Prostate gland (tissue), 2 donors: ENCODE measurements around the gene S1PR4. TPM values are rescaled to one million over a fixed set of nuclear protein-coding genes. Genes with fewer than 3 reads are reported as not detected.

ENCODE experiments used
- DNase-seq: peaks from one replicate; pipeline ENCODE4 v3.0.0-alpha.2; 2019; ENCODE audit warnings: low spot score
- H3K27ac ChIP-seq, 2 donors: fragments of 200-600 bp; sonication (generic); 2 replicates each; pipeline ENCODE4 v1.5.1; 2017 to 2019
- H3K27me3 ChIP-seq: fragments of 200-600 bp; sonication (generic); replicated peaks from 2 replicates; pipeline ENCODE4 v1.5.1; 2019; ENCODE audit not compliant: insufficient read depth
- H3K36me3 ChIP-seq, 2 donors: fragments of 200-600 bp; sonication (generic); 1 replicate in 1 of 2; 2 replicates in 1 of 2; pipeline versions ENCODE4 v1.5.1 to v1.8.1; 2017 to 2019
- H3K4me1 ChIP-seq: fragments of 200-600 bp; sonication (generic); replicated peaks from 2 replicates; pipeline ENCODE4 v1.5.1; 2019
- H3K4me3 ChIP-seq, 2 donors: fragments of 200-600 bp; sonication (generic); 2 replicates each; pipeline ENCODE4 v1.5.1; 2017 to 2019
- H3K9me3 ChIP-seq: fragments of 200-600 bp; sonication (generic); 2 replicates; pipeline ENCODE4 v1.5.1; 2017
- POLR2A ChIP-seq: fragments of 450-650 bp; IDR thresholded peaks from one replicate; pipeline ENCODE4 v1.6.1; 2016; ENCODE audit warnings: antibody characterized with exemption, mild to moderate bottlenecking
- POLR2AphosphoS5 ChIP-seq: sonication (generic); formaldehyde crosslinking; IDR thresholded peaks from one replicate; pipeline ENCODE4 v1.6.1; 2017; ENCODE audit warnings: antibody characterized with exemption
- WGBS: methylation state at CpG from one replicate; pipeline ENCODE4 v1.1.5; 2018; 5-methylcytosine and 5-hydroxymethylcytosine counted together
- intact Hi-C: fragments of 100-400 bp; cut with DNase I; formaldehyde crosslinking; loops from one replicate; pipeline ENCODE4 v1.14.2; 2022
- total RNA-seq, 2 donors: library from RNA; depleted of rRNA; stranded (reverse); fragments of >200 nt; gene quantifications; one replicate each; pipeline ENCODE4 v1.1.0, GENCODE V29; 2016
- TF ChIP-seq, protein P1 (sequence below), 4 experiments: fragments of 200-600 bp in 2 of 4; fragments of 450-650 bp in 2 of 4; sonication (generic) in 2 of 4; IDR thresholded peaks; 1 replicate in 3 of 4; 2 replicates in 1 of 4; pipeline ENCODE4 v1.5.1; 2016 to 2019; ENCODE audit warnings: antibody characterized with exemption in 4 of 4, mild to moderate bottlenecking in 2 of 4, moderate library complexity in 2 of 4

Gene S1PR4
- total RNA-seq, 2 donors from 2014 or later: 0.14 to 1.5 TPM

DNA sequence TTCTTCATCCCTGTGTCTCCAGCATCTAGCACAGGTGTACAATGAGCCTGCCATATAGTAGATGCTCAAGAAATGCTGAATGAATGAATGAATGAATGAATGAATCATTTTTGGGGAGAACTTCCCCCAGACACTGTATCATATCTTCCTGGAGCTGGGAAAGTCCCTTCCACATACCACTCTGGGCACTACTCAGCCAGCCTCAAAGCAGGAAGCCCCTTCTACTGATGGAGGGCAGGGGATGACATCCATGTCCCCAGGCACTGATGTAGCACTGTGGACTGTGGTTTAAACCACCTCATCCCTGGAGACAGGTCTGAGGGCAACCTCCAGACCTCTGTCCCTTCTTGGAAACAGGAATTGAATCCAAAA, 37.9 kb upstream of the S1PR4 start:
- TF ChIP-seq POLR2AphosphoS5: no peak
- no peak for TF ChIP-seq POLR2A
- TF ChIP-seq, protein P1, sequence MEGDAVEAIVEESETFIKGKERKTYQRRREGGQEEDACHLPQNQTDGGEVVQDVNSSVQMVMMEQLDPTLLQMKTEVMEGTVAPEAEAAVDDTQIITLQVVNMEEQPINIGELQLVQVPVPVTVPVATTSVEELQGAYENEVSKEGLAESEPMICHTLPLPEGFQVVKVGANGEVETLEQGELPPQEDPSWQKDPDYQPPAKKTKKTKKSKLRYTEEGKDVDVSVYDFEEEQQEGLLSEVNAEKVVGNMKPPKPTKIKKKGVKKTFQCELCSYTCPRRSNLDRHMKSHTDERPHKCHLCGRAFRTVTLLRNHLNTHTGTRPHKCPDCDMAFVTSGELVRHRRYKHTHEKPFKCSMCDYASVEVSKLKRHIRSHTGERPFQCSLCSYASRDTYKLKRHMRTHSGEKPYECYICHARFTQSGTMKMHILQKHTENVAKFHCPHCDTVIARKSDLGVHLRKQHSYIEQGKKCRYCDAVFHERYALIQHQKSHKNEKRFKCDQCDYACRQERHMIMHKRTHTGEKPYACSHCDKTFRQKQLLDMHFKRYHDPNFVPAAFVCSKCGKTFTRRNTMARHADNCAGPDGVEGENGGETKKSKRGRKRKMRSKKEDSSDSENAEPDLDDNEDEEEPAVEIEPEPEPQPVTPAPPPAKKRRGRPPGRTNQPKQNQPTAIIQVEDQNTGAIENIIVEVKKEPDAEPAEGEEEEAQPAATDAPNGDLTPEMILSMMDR (IDR thresholded peaks at IDR 0.05): no peak
- Histone ChIP-seq H3K27ac (no peak overlapping the region), H3K27me3 (no peaks in the 10 kb centered on the region), H3K36me3 (no peaks in the 10 kb centered on the region), H3K4me3 (no peak overlapping the region), H3K4me1 (no peaks in the 10 kb centered on the region), H3K9me3 (no peaks in the 10 kb centered on the region)
- no peak for DNase-seq
- intact Hi-C loops: no loop called here

DNA sequence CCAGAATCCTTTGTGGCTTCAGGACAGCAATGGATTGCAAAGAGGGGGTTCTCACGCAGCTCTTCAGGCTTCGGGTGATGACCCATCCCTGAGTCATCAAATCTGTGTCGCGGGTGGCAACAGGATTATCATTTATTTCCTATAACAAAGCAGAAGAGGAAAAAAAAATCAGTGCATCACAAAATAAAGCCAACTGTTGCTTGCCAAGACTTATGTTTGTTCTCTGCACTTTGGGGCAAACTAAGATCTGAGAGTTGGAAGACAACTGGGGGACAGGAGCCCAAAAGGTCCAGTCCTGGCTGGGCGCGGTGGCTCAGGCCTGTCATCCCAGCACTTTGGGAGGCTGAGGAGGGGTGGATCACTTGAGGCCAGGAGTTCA, 36.3 kb upstream of the S1PR4 start:
- peak overlapping the region in 1 of 2 donors; percentile 10 for H3K27ac ChIP-seq

GRCh38 chr19:3142781-3143337, 35.7 kb upstream of the S1PR4 start:
- 63% methylated on average over 11 of the region's 11 CpGs for WGBS
- Histone ChIP-seq H3K4me3 (no peak overlapping the region), H3K36me3 (no peaks in the 10 kb centered on the region), H3K9me3 (no peaks in the 10 kb centered on the region), H3K4me1 (no peaks in the 10 kb centered on the region), H3K27ac (no peak overlapping the region), H3K27me3 (no peaks in the 10 kb centered on the region)
- TF ChIP-seq, protein P1 (IDR thresholded peaks at IDR 0.05): no peak
- TF ChIP-seq POLR2AphosphoS5 (no peak), POLR2A (no peak)
- intact Hi-C loops: no loop called here
- no peak for DNase-seq

More for the DNA sequence above, 36.3 kb upstream of the S1PR4 start:
- Histone ChIP-seq H3K9me3 (no peaks in the 10 kb centered on the region), H3K36me3 (no peaks in the 10 kb centered on the region), H3K4me1 (no peaks in the 10 kb centered on the region), H3K4me3 (no peak overlapping the region), H3K27me3 (no peaks in the 10 kb centered on the region)
- intact Hi-C loops: no loop called here
- TF ChIP-seq, protein P1 (IDR thresholded peaks at IDR 0.05): no peak
- TF ChIP-seq POLR2A (no peak), POLR2AphosphoS5 (no peak)
- 14% methylated on average over 6 of the region's 6 CpGs for WGBS
- no peak for DNase-seq

GRCh38 chr19:3145909-3146676, 32.5 kb upstream of the S1PR4 start:
- no peak for DNase-seq
- TF ChIP-seq, protein P1 (IDR thresholded peaks at IDR 0.05): no peak
- TF ChIP-seq POLR2A (no peak), POLR2AphosphoS5 (no peak)
- H3K27ac ChIP-seq: no peak overlapping the region
- intact Hi-C loops: no loop called here
- H3K4me3 ChIP-seq: no peak overlapping the region
- no peaks in the 10 kb centered on the region for H3K36me3 ChIP-seq
- 72% methylated on average over 20 of the region's 20 CpGs for WGBS
- H3K4me1 ChIP-seq: no peaks in the 10 kb centered on the region
- H3K9me3 ChIP-seq: no peaks in the 10 kb centered on the region
- H3K27me3 ChIP-seq: no peaks in the 10 kb centered on the region

GRCh38 chr19:3146677-3147100, 31.9 kb upstream of the S1PR4 start:
- Histone ChIP-seq H3K27me3 (no peaks in the 10 kb centered on the region), H3K36me3 (no peaks in the 10 kb centered on the region), H3K4me3 (no peak overlapping the region), H3K9me3 (no peaks in the 10 kb centered on the region), H3K4me1 (no peaks in the 10 kb centered on the region), H3K27ac (no peak overlapping the region)
- WGBS: 73% methylated on average over 5 of the region's 5 CpGs
- intact Hi-C loops: no loop called here
- TF ChIP-seq POLR2A: no peak
- TF ChIP-seq, protein P1 (IDR thresholded peaks at IDR 0.05): peak in 3 of 4 experiments; percentile 36 to 60 (median 40)
- DNase-seq: no peak
